Measurements from ENCODE around the gene STK32B. TPM values are rescaled to one million over a fixed set of nuclear protein-coding genes. Genes with fewer than 3 reads are reported as not detected.

STK32B gene
- total and polyA plus RNA-seq, 2 experiments from 2014 or later, result 0.71 to 2.3 TPM

- H3K4me3 Mint-ChIP-seq, result no peak overlapping the region
- Histone ChIP-seq H3F3A (replicated peaks; ENCODE audit: low read depth) (no peaks in the 10 kb centered on the region), H3K9me2 (ENCODE audit: insufficient read depth) (peaks cover 7% of the 10 kb centered on the region), H3K27ac (ENCODE audit: low read depth) (no peak overlapping the region), H3K4me2 (no peak overlapping the region), H4K20me1 (replicated peaks; ENCODE audit: insufficient read depth) (no peaks in the 10 kb centered on the region), H3K4me1 (ENCODE audit: insufficient read depth) (peaks cover 12% of the 10 kb centered on the region), H3K27me3 (ENCODE audit: insufficient read depth) (no peaks in the 10 kb centered on the region), H3K4me3 (no peak overlapping the region), H3K36me3 (ENCODE audit: insufficient read depth) (no peaks in the 10 kb centered on the region), H2AFZ (no peak overlapping the region), H3K79me2 (replicated peaks; ENCODE audit: insufficient read depth) (no peaks in the 10 kb centered on the region)
- H3K27me3 Mint-ChIP-seq (ENCODE audit: insufficient read depth, low read depth, poor library complexity), result peaks cover 3% of the 10 kb centered on the region
- peaks cover 8% of the 10 kb centered on the region for H3K4me1 Mint-ChIP-seq
- TF ChIP-seq ETS1 (IDR thresholded peaks at IDR 0.05) (no peak), ZNF331 (CRISPR knock-in tag; IDR thresholded peaks at IDR 0.05; ENCODE audit: low read depth) (no peak), CTCF (conservative IDR thresholded peaks at IDR 0.05; ENCODE audit: low read depth in 2 of 2) (no peak), JUNB (IDR thresholded peaks at IDR 0.05; ENCODE audit: unreplicated experiment) (no peak), ZNF114 (CRISPR knock-in tag; IDR thresholded peaks at IDR 0.05) (no peak), EZH2phosphoT487 (IDR thresholded peaks at IDR 0.05; ENCODE audit: unreplicated experiment) (no peak), NANOG (IDR thresholded peaks at IDR 0.05; ENCODE audit: borderline replicate concordance) (no peak), POLR2AphosphoS5 (IDR thresholded peaks at IDR 0.05; ENCODE audit: low read depth) (no peak)
- no peaks in the 10 kb centered on the region for H3K36me3 Mint-ChIP-seq (ENCODE audit: low read depth)
- no peaks in the 10 kb centered on the region for H3K9me3 Mint-ChIP-seq
- DNase-seq (ENCODE audit: low spot score) (no peak), ATAC-seq (no peak)
- no peak overlapping the region for H3K27ac Mint-ChIP-seq
Measured at GRCh38 chr4:5114950-5115349, 63.7 kb downstream of the STK32B start.

- H2AFZ ChIP-seq, result no peak overlapping the region
- H3K79me2 ChIP-seq (replicated peaks; ENCODE audit: insufficient read depth), result no peaks in the 10 kb centered on the region
- no peak overlapping the region for H3K4me2 ChIP-seq
- no peaks in the 10 kb centered on the region for H3K27me3 ChIP-seq (ENCODE audit: insufficient read depth)
- no peaks in the 10 kb centered on the region for H3K36me3 ChIP-seq (ENCODE audit: insufficient read depth)
- no peaks in the 10 kb centered on the region for H3F3A ChIP-seq (replicated peaks; ENCODE audit: low read depth)
- H3K9me3 Mint-ChIP-seq, result no peaks in the 10 kb centered on the region
- peaks cover 3% of the 10 kb centered on the region for H3K27me3 Mint-ChIP-seq (ENCODE audit: insufficient read depth, low read depth, poor library complexity)
- H3K4me3 ChIP-seq, result no peak overlapping the region
- no peaks in the 10 kb centered on the region for H3K4me1 Mint-ChIP-seq
- DNase-seq (ENCODE audit: low spot score), result no peak
- no peak overlapping the region for H3K4me3 Mint-ChIP-seq
- H3K27ac Mint-ChIP-seq, result no peak overlapping the region
- H3K27ac ChIP-seq (ENCODE audit: low read depth), result no peak overlapping the region
- no peaks in the 10 kb centered on the region for H3K4me1 ChIP-seq (ENCODE audit: insufficient read depth)
- peaks cover 3% of the 10 kb centered on the region; the same call in 1 of the 2 replicates for H3K9me2 ChIP-seq (ENCODE audit: insufficient read depth)
- H4K20me1 ChIP-seq (replicated peaks; ENCODE audit: insufficient read depth), result no peaks in the 10 kb centered on the region
- ATAC-seq, result no peak
- H3K36me3 Mint-ChIP-seq (ENCODE audit: low read depth), result no peaks in the 10 kb centered on the region
- TF ChIP-seq REST (IDR thresholded peaks at IDR 0.05; ENCODE audit: unreplicated experiment) (no peak), CREB1 (CRISPR knock-in tag; IDR thresholded peaks at IDR 0.05; ENCODE audit: low read depth) (no peak), NANOG (IDR thresholded peaks at IDR 0.05; ENCODE audit: borderline replicate concordance) (no peak), CTCF (conservative IDR thresholded peaks at IDR 0.05; ENCODE audit: low read depth in 2 of 2) (no peak)
Measured at GRCh38 chr4:5118091-5118786, 67.0 kb downstream of the STK32B start.
